Measurements from ENCODE around the gene ATP10B. TPM values are rescaled to one million over a fixed set of nuclear protein-coding genes. Genes with fewer than 3 reads are reported as not detected.

Gene ATP10B
- total RNA-seq, 2 donors from 2014 or later = 0.99 TPM; not detected in 1

DNA sequence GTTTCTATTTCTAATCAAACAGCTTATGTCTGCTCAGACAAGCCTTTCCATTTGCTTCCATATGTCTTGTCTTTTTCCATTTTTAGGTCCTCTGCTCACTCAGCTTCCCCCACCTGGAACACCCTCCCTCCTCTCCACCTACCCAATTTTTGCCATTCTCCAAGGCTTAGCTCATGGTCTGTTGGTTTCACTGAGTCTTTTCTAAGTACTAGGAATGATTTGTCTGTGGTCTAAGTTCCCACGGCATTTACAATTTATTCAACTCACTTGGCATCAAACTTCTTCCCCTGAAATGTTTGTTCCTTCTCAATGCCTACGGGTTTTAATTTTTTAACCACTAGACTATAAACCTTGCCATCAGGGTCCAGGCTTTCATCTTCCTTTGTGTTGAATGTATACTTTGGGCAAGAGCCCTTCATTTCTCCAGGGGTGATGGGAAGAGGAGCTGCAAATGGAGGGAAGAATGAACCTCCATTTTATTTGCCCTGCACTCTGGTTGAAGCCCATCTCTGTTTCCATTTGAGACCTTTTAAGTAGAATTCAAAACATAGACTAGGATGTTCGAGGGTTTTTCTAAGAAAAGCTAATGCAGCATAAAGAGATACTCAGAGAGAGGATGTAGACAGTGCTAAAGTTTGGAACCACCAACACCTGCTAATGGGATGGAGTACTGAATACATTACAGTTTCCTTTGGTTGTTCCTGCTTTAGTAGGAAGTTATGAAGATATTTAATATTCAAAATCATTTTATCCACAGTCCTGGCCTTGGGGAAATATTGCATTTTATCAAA, 326.3 kb downstream of the ATP10B start:
- TF ChIP-seq, protein P1, sequence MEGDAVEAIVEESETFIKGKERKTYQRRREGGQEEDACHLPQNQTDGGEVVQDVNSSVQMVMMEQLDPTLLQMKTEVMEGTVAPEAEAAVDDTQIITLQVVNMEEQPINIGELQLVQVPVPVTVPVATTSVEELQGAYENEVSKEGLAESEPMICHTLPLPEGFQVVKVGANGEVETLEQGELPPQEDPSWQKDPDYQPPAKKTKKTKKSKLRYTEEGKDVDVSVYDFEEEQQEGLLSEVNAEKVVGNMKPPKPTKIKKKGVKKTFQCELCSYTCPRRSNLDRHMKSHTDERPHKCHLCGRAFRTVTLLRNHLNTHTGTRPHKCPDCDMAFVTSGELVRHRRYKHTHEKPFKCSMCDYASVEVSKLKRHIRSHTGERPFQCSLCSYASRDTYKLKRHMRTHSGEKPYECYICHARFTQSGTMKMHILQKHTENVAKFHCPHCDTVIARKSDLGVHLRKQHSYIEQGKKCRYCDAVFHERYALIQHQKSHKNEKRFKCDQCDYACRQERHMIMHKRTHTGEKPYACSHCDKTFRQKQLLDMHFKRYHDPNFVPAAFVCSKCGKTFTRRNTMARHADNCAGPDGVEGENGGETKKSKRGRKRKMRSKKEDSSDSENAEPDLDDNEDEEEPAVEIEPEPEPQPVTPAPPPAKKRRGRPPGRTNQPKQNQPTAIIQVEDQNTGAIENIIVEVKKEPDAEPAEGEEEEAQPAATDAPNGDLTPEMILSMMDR (IDR thresholded peaks at IDR 0.05) = no peak
- H3K4me1 ChIP-seq (ENCODE audit: control insufficient read depth in 1 of 2, low read depth in 2 of 2) = no peaks in the 10 kb centered on the region
- H3K27ac ChIP-seq = no peak overlapping the region
- no peaks in the 10 kb centered on the region for H3K9me3 ChIP-seq
- H3K4me3 ChIP-seq = no peak overlapping the region
- no peak for DNase-seq (ENCODE audit: low spot score)
- no peaks in the 10 kb centered on the region for H3K27me3 ChIP-seq (replicated peaks; ENCODE audit: insufficient read depth)
- H3K36me3 ChIP-seq = no peaks in the 10 kb centered on the region
- no peak for ATAC-seq (ENCODE audit: insufficient number of reproducible peaks, low FRiP score, low read depth)

DNA sequence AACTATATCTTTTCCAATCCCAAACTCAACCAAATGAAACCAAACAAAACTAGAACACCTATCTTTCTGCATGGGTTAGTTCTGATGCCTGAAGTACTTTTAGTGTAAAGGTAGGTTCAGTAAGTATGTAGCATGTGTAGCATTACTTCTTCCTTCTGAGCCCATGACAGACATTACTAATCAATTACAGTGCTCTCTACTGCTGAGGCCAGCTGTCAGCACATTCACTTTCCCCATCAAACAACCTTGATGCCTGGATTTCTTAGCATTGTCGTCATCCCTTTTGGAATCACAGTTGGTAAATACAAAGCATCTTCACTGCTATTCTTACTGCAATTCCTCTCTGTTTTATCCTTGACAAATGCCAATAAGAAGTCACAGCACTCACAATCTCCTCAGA, 327.2 kb downstream of the ATP10B start:
- H3K27ac ChIP-seq = no peak overlapping the region
- no peaks in the 10 kb centered on the region for H3K9me3 ChIP-seq
- DNase-seq (ENCODE audit: low spot score) = no peak
- ATAC-seq (ENCODE audit: insufficient number of reproducible peaks, low FRiP score, low read depth) = no peak
- no peaks in the 10 kb centered on the region for H3K4me1 ChIP-seq (ENCODE audit: control insufficient read depth in 1 of 2, low read depth in 2 of 2)
- no peak overlapping the region for H3K4me3 ChIP-seq
- H3K36me3 ChIP-seq = no peaks in the 10 kb centered on the region
- H3K27me3 ChIP-seq (replicated peaks; ENCODE audit: insufficient read depth) = no peaks in the 10 kb centered on the region
- TF ChIP-seq, protein P1 (IDR thresholded peaks at IDR 0.05) = no peak

DNA sequence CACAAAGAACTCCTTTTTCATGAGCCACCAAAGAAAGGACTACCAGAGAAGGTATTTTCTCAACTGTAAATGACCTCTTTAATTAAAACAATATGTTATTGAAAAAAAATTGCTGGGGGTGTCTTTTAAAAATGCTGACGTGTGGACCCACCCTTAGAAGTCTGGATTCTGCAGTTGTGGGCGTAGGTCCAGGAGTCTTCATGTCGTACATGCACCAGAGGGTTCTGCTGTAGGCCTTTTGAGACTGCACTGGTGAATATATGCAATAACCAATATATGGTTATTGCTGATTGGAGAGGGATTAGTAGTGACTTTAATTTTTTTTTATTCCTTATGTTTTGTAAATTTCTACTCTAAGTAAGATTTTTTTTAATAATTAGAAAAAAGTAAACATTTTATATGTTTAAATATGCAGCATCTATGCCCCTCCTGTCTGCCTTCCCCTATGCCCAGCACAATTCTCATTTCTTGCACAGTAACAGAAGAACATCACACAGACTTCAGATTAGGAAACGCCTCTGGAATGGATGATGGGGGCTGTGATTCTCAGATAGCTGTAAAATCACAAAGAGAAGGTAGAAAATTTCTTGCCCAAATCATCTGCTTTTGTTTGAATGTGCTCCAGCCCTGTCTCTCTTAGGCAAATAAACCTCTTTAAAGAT, 328.4 kb downstream of the ATP10B start:
- Histone ChIP-seq H3K4me3 (no peak overlapping the region), H3K4me1 (ENCODE audit: control insufficient read depth in 1 of 2, low read depth in 2 of 2) (no peaks in the 10 kb centered on the region), H3K27me3 (replicated peaks; ENCODE audit: insufficient read depth) (no peaks in the 10 kb centered on the region), H3K9me3 (no peaks in the 10 kb centered on the region), H3K36me3 (no peaks in the 10 kb centered on the region), H3K27ac (no peak overlapping the region)
- no peak for ATAC-seq (ENCODE audit: insufficient number of reproducible peaks, low FRiP score, low read depth)
- TF ChIP-seq, protein P1 (IDR thresholded peaks at IDR 0.05) = no peak
- DNase-seq (ENCODE audit: low spot score) = no peak

DNA sequence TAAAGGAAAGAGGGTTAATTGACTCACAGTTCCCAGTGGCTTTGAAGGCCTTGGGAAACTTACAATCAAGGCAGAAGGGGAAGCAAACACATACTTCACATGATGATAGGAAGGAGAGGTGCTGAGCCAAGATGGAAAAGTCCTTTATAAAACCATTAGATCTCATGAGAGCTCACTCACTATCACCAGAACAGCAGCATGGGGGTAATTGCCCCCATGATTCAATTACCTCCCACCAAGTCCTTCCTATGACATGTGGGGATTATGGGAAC, 330.7 kb downstream of the ATP10B start:
- DNase-seq (ENCODE audit: low spot score) (no peak), ATAC-seq (ENCODE audit: insufficient number of reproducible peaks, low FRiP score, low read depth) (no peak)
- Histone ChIP-seq H3K36me3 (no peaks in the 10 kb centered on the region), H3K4me3 (no peak overlapping the region), H3K9me3 (no peaks in the 10 kb centered on the region), H3K4me1 (ENCODE audit: control insufficient read depth in 1 of 2, low read depth in 2 of 2) (no peaks in the 10 kb centered on the region), H3K27ac (no peak overlapping the region), H3K27me3 (replicated peaks; ENCODE audit: insufficient read depth) (no peaks in the 10 kb centered on the region)
- TF ChIP-seq, protein P1 (IDR thresholded peaks at IDR 0.05) = no peak

DNA sequence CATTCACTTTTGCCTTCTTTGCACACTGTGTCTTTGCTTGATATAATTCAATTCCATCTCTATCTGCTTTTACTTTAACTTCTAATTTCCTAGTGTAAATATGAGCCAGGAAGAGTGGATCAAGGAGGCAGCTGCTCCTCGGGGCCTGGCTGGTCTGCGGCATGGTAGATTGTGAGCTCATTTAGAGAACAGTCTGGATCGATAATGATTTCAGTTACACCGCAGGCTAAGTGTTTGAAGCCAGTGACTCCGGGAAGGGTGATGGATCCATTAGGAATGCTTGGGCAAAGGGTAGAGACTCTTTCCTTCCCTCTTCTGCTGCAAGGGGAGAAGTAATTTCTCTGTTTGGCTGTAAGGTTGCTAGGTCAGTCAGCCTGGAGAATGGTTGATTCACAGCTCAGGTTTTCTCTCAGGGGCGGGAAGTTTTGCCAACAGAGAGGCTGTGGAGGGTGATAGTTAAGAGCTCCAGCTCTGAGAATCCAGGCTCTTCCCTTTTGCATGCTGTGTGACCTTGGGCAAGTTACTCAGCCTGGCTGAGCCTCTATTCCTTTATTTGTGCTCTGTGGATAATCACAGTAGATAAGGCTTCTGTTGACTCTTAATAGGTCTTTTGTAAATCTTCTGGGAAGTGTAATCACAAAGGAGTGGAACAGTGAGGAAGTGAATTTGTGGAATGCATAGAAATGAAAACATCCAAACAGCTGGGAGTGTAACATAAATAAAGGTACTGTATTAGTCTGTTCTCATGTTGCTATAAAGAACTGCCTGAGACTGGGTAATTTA, 331.2 kb downstream of the ATP10B start:
- Histone ChIP-seq H3K4me3 (no peak overlapping the region), H3K36me3 (no peaks in the 10 kb centered on the region), H3K27ac (no peak overlapping the region), H3K9me3 (no peaks in the 10 kb centered on the region), H3K4me1 (ENCODE audit: control insufficient read depth in 1 of 2, low read depth in 2 of 2) (no peaks in the 10 kb centered on the region), H3K27me3 (replicated peaks; ENCODE audit: insufficient read depth) (no peaks in the 10 kb centered on the region)
- ATAC-seq (ENCODE audit: insufficient number of reproducible peaks, low FRiP score, low read depth) = no peak
- DNase-seq (ENCODE audit: low spot score) = no peak
- TF ChIP-seq, protein P1 (IDR thresholded peaks at IDR 0.05) = no peak

Data from thoracic aorta (tissue), 2 donors.